Measurements from ENCODE around the gene DNAJB6. TPM values are rescaled to one million over a fixed set of nuclear protein-coding genes. Genes with fewer than 3 reads are reported as not detected.
A peak's percentile ranks its signal among the peaks of the same experiment; 100 is the strongest.

Gene DNAJB6
- total RNA-seq, 1 experiment from 2014 or later = 137 TPM

GRCh38 chr7:157368955-157369354, 32.2 kb downstream of the DNAJB6 start:
- Mint-ChIP-seq H3K9me3 (ENCODE audit: low read depth, unreplicated experiment) (no peaks in the 10 kb centered on the region), H3K4me3 (ENCODE audit: low read depth, unreplicated experiment) (no peak overlapping the region), H3K4me1 (ENCODE audit: low read depth, unreplicated experiment) (no peaks in the 10 kb centered on the region), H3K36me3 (ENCODE audit: insufficient read depth, unreplicated experiment) (peaks cover 68% of the 10 kb centered on the region), H3K27me3 (ENCODE audit: unreplicated experiment) (no peaks in the 10 kb centered on the region), H3K27ac (ENCODE audit: unreplicated experiment) (no peak overlapping the region)
- no TSS peak for BruUV-seq (replicated peaks)
- DNase-seq = no peak
- intact Hi-C loops (cut with micrococcal nuclease; ENCODE audit: unreplicated experiment) = no loop called here
- TF ChIP-seq CTCF (IDR thresholded peaks at IDR 0.05; ENCODE audit: unreplicated experiment) = no peak
- CTCF ChIA-PET = no interaction called here

GRCh38 chr7:157370742-157371141, 33.9 kb downstream of the DNAJB6 start:
- H3K27me3 Mint-ChIP-seq (ENCODE audit: unreplicated experiment) = no peaks in the 10 kb centered on the region

GRCh38 chr7:157371296-157371695, 34.5 kb downstream of the DNAJB6 start:
- intact Hi-C loops (cut with micrococcal nuclease; ENCODE audit: unreplicated experiment) = no loop called here
- Mint-ChIP-seq H3K36me3 (ENCODE audit: insufficient read depth, unreplicated experiment) (peaks cover 59% of the 10 kb centered on the region), H3K9me3 (ENCODE audit: low read depth, unreplicated experiment) (no peaks in the 10 kb centered on the region), H3K27me3 (ENCODE audit: unreplicated experiment) (no peaks in the 10 kb centered on the region), H3K4me3 (ENCODE audit: low read depth, unreplicated experiment) (no peak overlapping the region), H3K27ac (ENCODE audit: unreplicated experiment) (no peak overlapping the region), H3K4me1 (ENCODE audit: low read depth, unreplicated experiment) (no peaks in the 10 kb centered on the region)
- no peak for TF ChIP-seq CTCF (IDR thresholded peaks at IDR 0.05; ENCODE audit: unreplicated experiment)
- DNase-seq = no peak
- CTCF ChIA-PET = no interaction called here
- no TSS peak for BruUV-seq (replicated peaks)

More at GRCh38 chr7:157370742-157371141, 33.9 kb downstream of the DNAJB6 start:
- Mint-ChIP-seq H3K9me3 (ENCODE audit: low read depth, unreplicated experiment) (no peaks in the 10 kb centered on the region), H3K4me3 (ENCODE audit: low read depth, unreplicated experiment) (no peak overlapping the region), H3K4me1 (ENCODE audit: low read depth, unreplicated experiment) (no peaks in the 10 kb centered on the region), H3K27ac (ENCODE audit: unreplicated experiment) (peak overlapping the region; percentile 14), H3K36me3 (ENCODE audit: insufficient read depth, unreplicated experiment) (peaks cover 65% of the 10 kb centered on the region)
- DNase-seq = no peak
- BruUV-seq (replicated peaks) = no TSS peak
- TF ChIP-seq CTCF (IDR thresholded peaks at IDR 0.05; ENCODE audit: unreplicated experiment) = no peak
- CTCF ChIA-PET = no interaction called here
- intact Hi-C loops (cut with micrococcal nuclease; ENCODE audit: unreplicated experiment) = no loop called here

GRCh38 chr7:157372300-157373232, 35.8 kb downstream of the DNAJB6 start:
- Mint-ChIP-seq H3K4me1 (ENCODE audit: low read depth, unreplicated experiment) (no peaks in the 10 kb centered on the region), H3K4me3 (ENCODE audit: low read depth, unreplicated experiment) (no peak overlapping the region), H3K27ac (ENCODE audit: unreplicated experiment) (no peak overlapping the region), H3K9me3 (ENCODE audit: low read depth, unreplicated experiment) (no peaks in the 10 kb centered on the region), H3K27me3 (ENCODE audit: unreplicated experiment) (no peaks in the 10 kb centered on the region), H3K36me3 (ENCODE audit: insufficient read depth, unreplicated experiment) (peaks cover 58% of the 10 kb centered on the region)
- no peak for TF ChIP-seq CTCF (IDR thresholded peaks at IDR 0.05; ENCODE audit: unreplicated experiment)
- BruUV-seq (replicated peaks) = no TSS peak
- intact Hi-C loops (cut with micrococcal nuclease; ENCODE audit: unreplicated experiment) = no loop called here
- CTCF ChIA-PET = no interaction called here
- DNase-seq = no peak

Measured in Calu3 (cell line).